ENCODE data around the gene OXNAD1.

DNA sequence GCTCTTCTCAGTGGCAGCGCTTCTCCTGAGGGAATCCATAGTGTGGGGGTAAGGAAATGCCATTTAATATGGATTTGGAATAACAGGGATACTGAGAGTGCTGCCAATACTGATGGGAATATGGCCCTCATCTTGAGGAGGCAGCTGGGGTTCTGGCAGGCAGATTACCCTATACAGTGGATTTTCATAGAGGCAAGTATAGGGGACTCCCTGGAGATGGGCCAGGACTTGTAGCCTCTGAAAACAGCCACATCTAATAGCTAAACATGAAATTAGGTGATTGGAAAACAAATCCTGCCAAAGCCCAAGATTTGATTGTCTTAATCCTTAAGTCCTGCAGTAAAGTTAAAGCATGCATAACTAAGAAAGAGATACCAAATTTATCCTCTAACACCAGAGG lies 31.2 kb upstream of the OXNAD1 start:
- TF ChIP-seq, protein P1, sequence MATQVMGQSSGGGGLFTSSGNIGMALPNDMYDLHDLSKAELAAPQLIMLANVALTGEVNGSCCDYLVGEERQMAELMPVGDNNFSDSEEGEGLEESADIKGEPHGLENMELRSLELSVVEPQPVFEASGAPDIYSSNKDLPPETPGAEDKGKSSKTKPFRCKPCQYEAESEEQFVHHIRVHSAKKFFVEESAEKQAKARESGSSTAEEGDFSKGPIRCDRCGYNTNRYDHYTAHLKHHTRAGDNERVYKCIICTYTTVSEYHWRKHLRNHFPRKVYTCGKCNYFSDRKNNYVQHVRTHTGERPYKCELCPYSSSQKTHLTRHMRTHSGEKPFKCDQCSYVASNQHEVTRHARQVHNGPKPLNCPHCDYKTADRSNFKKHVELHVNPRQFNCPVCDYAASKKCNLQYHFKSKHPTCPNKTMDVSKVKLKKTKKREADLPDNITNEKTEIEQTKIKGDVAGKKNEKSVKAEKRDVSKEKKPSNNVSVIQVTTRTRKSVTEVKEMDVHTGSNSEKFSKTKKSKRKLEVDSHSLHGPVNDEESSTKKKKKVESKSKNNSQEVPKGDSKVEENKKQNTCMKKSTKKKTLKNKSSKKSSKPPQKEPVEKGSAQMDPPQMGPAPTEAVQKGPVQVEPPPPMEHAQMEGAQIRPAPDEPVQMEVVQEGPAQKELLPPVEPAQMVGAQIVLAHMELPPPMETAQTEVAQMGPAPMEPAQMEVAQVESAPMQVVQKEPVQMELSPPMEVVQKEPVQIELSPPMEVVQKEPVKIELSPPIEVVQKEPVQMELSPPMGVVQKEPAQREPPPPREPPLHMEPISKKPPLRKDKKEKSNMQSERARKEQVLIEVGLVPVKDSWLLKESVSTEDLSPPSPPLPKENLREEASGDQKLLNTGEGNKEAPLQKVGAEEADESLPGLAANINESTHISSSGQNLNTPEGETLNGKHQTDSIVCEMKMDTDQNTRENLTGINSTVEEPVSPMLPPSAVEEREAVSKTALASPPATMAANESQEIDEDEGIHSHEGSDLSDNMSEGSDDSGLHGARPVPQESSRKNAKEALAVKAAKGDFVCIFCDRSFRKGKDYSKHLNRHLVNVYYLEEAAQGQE (IDR thresholded peaks at IDR 0.05; ENCODE audit: low read depth, low read length) = no peak
- TF ChIP-seq, protein P2, sequence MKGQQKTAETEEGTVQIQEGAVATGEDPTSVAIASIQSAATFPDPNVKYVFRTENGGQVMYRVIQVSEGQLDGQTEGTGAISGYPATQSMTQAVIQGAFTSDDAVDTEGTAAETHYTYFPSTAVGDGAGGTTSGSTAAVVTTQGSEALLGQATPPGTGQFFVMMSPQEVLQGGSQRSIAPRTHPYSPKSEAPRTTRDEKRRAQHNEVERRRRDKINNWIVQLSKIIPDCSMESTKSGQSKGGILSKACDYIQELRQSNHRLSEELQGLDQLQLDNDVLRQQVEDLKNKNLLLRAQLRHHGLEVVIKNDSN (IDR thresholded peaks at IDR 0.05; ENCODE audit: borderline replicate concordance, low read depth) = no peak
- TF ChIP-seq, protein P3, sequence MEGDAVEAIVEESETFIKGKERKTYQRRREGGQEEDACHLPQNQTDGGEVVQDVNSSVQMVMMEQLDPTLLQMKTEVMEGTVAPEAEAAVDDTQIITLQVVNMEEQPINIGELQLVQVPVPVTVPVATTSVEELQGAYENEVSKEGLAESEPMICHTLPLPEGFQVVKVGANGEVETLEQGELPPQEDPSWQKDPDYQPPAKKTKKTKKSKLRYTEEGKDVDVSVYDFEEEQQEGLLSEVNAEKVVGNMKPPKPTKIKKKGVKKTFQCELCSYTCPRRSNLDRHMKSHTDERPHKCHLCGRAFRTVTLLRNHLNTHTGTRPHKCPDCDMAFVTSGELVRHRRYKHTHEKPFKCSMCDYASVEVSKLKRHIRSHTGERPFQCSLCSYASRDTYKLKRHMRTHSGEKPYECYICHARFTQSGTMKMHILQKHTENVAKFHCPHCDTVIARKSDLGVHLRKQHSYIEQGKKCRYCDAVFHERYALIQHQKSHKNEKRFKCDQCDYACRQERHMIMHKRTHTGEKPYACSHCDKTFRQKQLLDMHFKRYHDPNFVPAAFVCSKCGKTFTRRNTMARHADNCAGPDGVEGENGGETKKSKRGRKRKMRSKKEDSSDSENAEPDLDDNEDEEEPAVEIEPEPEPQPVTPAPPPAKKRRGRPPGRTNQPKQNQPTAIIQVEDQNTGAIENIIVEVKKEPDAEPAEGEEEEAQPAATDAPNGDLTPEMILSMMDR (IDR thresholded peaks at IDR 0.05) = no peak
- TF ChIP-seq, protein P4, sequence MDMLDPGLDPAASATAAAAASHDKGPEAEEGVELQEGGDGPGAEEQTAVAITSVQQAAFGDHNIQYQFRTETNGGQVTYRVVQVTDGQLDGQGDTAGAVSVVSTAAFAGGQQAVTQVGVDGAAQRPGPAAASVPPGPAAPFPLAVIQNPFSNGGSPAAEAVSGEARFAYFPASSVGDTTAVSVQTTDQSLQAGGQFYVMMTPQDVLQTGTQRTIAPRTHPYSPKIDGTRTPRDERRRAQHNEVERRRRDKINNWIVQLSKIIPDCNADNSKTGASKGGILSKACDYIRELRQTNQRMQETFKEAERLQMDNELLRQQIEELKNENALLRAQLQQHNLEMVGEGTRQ (IDR thresholded peaks at IDR 0.05; ENCODE audit: borderline replicate concordance, low read depth, low read length) = no peak
- TF ChIP-seq YY1 (IDR thresholded peaks at IDR 0.05; ENCODE audit: low read depth) (no peak), GATA2 (CRISPR knock-in tag; IDR thresholded peaks at IDR 0.05) (no peak), EP300 (IDR thresholded peaks at IDR 0.05; ENCODE audit: borderline replicate concordance in 1 of 2, low read depth in 1 of 2, low read length in 1 of 2) (no peak)
